K562 (cell line): ENCODE data around the gene HSBP1L1. TPM values are rescaled to one million over a fixed set of nuclear protein-coding genes. Genes with fewer than 3 reads are reported as not detected.

ENCODE experiments used
- CREB1 ChIP-seq, 2 experiments: sonication (generic) in 1 of 2; formaldehyde crosslinking in 1 of 2; IDR thresholded peaks; 2 replicates each; pipeline versions ENCODE4 v1.6.1 to v1.8.0; 2012 to 2022; ENCODE audit warnings: inconsistent platforms in 1 of 2, mild to moderate bottlenecking in 1 of 2, missing genetic modification reagents in 1 of 2, moderate library complexity in 1 of 2
- DPF2 ChIP-seq: fragments of 450-650 bp; IDR thresholded peaks from 2 replicates; pipeline ENCODE4 v1.6.1; 2016
- FOXO4 ChIP-seq: fragments of 450-650 bp; formaldehyde crosslinking; IDR thresholded peaks from 2 replicates; pipeline ENCODE4 v1.4.0; 2020; ENCODE audit warnings: mild to moderate bottlenecking, moderate library complexity
- GMEB1 ChIP-seq: fragments of 250-450 bp; sonication (Bioruptor Pico); IDR thresholded peaks from 2 replicates; pipeline ENCODE4 v1.4.0; 2020; ENCODE audit warnings: mild to moderate bottlenecking
- MECOM ChIP-seq: fragments of 250-450 bp; sonication (Bioruptor Pico); IDR thresholded peaks from 2 replicates; pipeline ENCODE4 v1.8.0; 2022; ENCODE audit warnings: inconsistent platforms
- RBFOX2 ChIP-seq: fragments of 200-400 bp; formaldehyde crosslinking; IDR thresholded peaks from 2 replicates; pipeline ENCODE4 v1.6.1; 2017; ENCODE audit warnings: low read depth, mild to moderate bottlenecking, low read length, moderate library complexity
- SAFB ChIP-seq: fragments of 200-400 bp; formaldehyde crosslinking; IDR thresholded peaks from 2 replicates; pipeline ENCODE4 v1.6.1; 2017; ENCODE audit warnings: low read depth, low read length, borderline replicate concordance
- VEZF1 ChIP-seq: fragments of 200-800 bp; sonication (Bioruptor generic); IDR thresholded peaks from 2 replicates; pipeline ENCODE4 v1.6.1; 2017; ENCODE audit warnings: missing genetic modification characterization, missing compliant biosample characterization
- ZBTB7A ChIP-seq: IDR thresholded peaks from 2 replicates; pipeline ENCODE4 v1.6.1; 2011; ENCODE audit warnings: low read depth, mild to moderate bottlenecking, low read length, moderate library complexity, borderline replicate concordance; ENCODE audit not compliant: control insufficient read depth
- polyA plus RNA-seq, 8 experiments: library from polyadenylated mRNA; depleted of rRNA in 4 of 8; stranded (reverse) in 5 of 8; unstranded in 3 of 8; fragments of >200 nt; fragmentation: Nextera tagmentation in 2 of 8; fragmentation: Illumina TruSeq in 1 of 8; extraction: Ambion mirVana in 2 of 8; extraction: Trizol in 1 of 8; gene quantifications; 2 replicates each; pipeline versions ENCODE4 v1.2.1 to v1.2.3, GENCODE V29; 2011 to 2014; ENCODE audit warnings: inconsistent platforms in 1 of 8, missing spikeins in 1 of 8
- total RNA-seq, 7 experiments: library from RNA; depleted of rRNA in 6 of 7; stranded (reverse); fragments of >200 nt in 6 of 7; fragmentation: Illumina TruSeq in 2 of 7; extraction: Trizol in 2 of 7; gene quantifications; 2 replicates each; pipeline versions ENCODE4 v1.2.1 to v1.2.3, GENCODE V29; 2011 to 2021; ENCODE audit warnings: low replicate concordance in 1 of 7
- TF ChIP-seq, protein P1 (sequence below), 2 experiments: fragments of 450-650 bp in 1 of 2; sonication (generic) in 1 of 2; formaldehyde crosslinking in 1 of 2; IDR thresholded peaks; 2 replicates each; pipeline versions ENCODE4 v1.7.1 to v1.9.0; 2016 to 2022; ENCODE audit warnings: inconsistent platforms in 1 of 2, mild to moderate bottlenecking in 1 of 2, missing genetic modification reagents in 1 of 2

The HSBP1L1 gene
- total and polyA plus RNA-seq, 9 of the 15 experiments (the other 6 are each of a cell fraction or from before 2014, with no cell fraction given), result 0.24 to 0.36 TPM; not detected in 7

DNA sequence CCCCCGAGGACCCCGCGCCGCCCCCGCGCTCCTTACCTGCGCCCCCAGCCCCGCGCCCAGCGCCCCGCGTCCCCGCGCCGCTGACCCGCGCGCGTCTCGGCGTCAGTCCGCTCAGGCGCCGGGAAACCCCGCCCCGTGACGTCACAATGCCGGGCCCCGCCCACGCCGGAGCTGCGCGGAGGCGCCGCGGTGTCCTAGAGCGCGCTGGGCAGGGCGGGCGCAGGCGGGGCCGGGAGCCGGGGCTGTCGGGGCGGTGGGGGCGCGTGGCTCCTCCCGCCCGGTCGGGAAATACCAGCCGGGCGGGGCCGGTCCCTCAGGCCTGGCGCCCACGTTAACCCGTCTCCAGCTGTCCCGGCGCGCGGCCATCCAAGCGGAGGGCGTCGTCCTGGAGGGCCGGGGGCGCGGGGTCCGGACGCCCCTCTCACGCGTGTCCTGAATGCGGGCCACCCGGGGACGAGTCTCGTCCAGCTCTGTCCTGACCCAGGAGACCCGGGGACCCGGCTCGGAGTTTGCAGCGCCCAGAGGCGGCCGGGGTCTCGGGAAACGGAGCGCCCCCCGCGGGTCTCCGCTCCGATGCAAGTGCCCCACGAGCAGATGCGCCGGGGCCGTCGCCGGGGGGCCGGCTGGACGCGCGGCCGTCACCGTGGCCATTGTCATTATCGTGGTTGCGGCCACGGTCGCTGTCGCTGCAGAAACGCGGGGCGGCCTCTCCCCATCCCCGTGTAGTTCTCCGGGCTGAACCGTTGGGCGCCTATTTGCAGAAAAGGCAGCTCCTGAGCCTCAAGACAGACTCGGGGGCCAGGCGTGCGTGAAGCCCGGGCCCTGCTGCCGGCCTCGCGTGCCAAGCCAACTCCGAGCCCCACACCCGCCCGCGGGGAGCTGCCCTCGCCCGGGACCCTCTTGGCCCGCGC lies 12.6 kb upstream of the HSBP1L1 start, which contains the start of gene SLC66A2 (continued):
- TF ChIP-seq, protein P1, sequence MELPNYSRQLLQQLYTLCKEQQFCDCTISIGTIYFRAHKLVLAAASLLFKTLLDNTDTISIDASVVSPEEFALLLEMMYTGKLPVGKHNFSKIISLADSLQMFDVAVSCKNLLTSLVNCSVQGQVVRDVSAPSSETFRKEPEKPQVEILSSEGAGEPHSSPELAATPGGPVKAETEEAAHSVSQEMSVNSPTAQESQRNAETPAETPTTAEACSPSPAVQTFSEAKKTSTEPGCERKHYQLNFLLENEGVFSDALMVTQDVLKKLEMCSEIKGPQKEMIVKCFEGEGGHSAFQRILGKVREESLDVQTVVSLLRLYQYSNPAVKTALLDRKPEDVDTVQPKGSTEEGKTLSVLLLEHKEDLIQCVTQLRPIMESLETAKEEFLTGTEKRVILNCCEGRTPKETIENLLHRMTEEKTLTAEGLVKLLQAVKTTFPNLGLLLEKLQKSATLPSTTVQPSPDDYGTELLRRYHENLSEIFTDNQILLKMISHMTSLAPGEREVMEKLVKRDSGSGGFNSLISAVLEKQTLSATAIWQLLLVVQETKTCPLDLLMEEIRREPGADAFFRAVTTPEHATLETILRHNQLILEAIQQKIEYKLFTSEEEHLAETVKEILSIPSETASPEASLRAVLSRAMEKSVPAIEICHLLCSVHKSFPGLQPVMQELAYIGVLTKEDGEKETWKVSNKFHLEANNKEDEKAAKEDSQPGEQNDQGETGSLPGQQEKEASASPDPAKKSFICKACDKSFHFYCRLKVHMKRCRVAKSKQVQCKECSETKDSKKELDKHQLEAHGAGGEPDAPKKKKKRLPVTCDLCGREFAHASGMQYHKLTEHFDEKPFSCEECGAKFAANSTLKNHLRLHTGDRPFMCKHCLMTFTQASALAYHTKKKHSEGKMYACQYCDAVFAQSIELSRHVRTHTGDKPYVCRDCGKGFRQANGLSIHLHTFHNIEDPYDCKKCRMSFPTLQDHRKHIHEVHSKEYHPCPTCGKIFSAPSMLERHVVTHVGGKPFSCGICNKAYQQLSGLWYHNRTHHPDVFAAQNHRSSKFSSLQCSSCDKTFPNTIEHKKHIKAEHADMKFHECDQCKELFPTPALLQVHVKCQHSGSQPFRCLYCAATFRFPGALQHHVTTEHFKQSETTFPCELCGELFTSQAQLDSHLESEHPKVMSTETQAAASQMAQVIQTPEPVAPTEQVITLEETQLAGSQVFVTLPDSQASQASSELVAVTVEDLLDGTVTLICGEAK (IDR thresholded peaks at IDR 0.05), result peak; percentile 36; the same call in 1 of the 2 replicates
- TF ChIP-seq, protein P1 (CRISPR knock-in tag; IDR thresholded peaks at IDR 0.05), result no peak
- peak; percentile 84 for TF ChIP-seq VEZF1 (CRISPR knock-in tag)
- TF ChIP-seq CREB1 (IDR thresholded peaks at IDR 0.05), result peak; percentile 72
- TF ChIP-seq CREB1 (CRISPR knock-in tag; IDR thresholded peaks at IDR 0.05), result peak; percentile 75
- peak; percentile 62; the same call in 1 of the 2 replicates for TF ChIP-seq SAFB
- peak; percentile 61 for TF ChIP-seq RBFOX2
- peak; percentile 87 for TF ChIP-seq GMEB1 (CRISPR knock-in tag)
- no peak for TF ChIP-seq FOXO4 (CRISPR knock-in tag)
- TF ChIP-seq ZBTB7A, result peak; percentile 52; the same call in 1 of the 2 replicates
- TF ChIP-seq MECOM (CRISPR knock-in tag), result no peak
- no peak for TF ChIP-seq DPF2
